HG02970 (cell line): ENCODE results near the gene RABGAP1L.
"Not testable (repeated sequence)": the region's sequence is repeated elsewhere in the genome, so short reads cannot be mapped to it uniquely, and the experiment has no call there.

Experiments
- ATAC-seq: cut with Tn5 transposase; IDR thresholded peaks from one replicate; pipeline ENCODE4 v1.9.1; 2021; ENCODE audit warnings: mild to moderate bottlenecking, moderate library complexity, moderate number of reproducible peaks; ENCODE audit not compliant: unreplicated experiment, low FRiP score

Gene RABGAP1L

DNA sequence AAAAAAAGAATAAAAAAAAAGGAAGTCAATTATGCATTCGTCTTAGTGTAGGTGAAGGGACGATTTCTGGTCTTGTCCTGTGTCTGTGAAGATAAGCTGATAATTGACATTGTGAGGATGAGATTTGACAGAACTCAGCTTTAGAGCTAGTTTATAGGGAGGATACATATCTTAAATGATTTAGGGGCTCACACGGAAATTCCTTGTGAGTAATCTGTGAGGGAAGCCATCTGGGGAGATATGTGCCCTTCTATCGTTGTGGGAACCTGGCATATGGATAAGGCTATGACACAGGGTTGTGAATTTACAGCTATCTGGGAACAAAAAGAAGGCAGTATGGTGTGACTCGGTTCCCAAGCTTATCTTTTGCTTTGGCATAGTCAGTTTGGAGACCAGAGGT, 71.1 kb downstream of the RABGAP1L start:
- ATAC-seq, result no peak

DNA sequence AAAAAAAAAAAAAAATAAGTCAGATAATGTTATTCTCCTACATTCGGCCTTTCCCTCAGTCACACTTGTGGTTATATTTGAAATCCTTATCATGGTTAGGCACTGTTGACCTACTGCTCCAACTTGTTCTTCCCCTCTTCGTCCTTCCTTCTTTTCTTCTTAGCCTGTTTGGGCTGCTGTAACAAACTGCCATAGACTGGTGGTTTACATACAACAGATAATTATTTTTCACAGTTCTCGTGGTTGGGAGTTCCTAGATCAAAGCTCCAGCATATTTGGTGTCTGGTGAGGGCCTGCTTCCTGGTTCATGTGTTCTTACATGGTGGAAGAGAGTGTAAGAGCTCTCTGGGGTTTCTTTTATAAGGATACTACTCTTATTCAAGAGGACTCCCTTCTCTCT, 73.4 kb downstream of the RABGAP1L start:
- no peak for ATAC-seq

DNA sequence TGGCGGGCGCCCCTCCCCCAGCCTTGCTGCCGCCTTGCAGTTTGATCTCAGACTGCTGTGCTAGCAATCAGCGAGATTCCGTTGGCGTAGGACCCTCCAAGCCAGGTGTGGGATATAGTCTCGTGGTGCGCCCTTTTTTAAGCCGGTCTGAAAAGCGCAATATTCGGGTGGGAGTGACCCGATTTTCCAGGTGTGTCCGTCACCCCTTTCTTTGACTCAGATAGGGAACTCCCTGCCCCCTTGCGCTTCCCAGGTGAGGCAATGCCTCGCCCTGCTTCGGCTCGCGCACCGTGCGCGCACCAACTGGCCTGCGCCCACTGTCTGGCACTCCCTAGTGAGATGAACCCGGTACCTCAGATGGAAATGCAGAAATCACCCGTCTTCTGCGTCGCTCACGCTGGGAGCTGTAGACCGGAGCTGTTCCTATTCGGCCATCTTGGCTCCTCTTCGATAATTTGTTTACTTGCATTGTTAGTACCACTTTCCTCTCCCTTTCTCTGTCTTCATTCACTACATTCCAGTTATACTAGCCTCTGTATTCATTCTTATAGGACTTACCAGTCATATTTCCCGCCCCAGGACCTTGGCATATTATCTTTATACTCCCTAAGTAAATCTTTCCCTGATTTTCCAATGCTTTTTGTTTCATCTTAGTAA, 79.7 kb downstream of the RABGAP1L start:
- not testable (repeated sequence) for ATAC-seq

DNA sequence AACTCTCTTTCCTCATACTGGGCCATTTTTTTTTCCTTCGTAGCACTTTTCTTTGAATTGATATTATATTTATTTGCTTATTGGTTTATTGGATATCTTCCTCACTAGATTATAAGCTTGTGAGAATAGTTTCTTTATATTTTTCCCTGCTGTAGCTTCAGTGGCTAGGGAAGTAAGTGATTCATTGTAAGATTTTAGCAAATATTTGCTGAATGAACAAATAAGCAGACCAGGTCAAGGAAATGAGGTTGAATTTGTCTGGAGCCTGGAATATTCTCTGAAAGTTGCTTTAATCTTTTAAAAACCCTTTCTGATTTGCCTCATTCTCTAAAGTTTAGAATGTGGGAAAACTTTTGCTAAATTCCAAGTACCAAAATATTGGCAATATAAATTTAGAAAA, 80.2 kb downstream of the RABGAP1L start:
- no peak for ATAC-seq

DNA sequence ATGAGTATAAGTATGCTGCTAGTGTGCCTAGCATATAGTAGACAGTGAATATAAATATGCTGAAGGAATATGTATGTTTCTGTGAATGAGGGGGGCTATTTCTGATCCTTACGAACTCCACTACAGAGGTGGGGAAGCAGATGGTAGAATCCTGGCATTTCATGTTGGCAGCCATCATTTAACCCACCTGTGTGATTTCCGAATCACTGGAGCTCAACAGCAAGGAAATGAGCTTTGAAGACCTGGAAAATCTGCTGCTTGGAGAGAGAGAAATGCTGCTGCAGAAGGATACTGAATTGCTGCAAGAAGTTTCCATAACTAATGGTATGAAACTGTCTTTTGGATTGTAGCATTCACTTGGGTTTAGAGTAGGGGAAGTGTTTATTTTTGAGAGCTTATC, 83.5 kb downstream of the RABGAP1L start:
- no peak for ATAC-seq

DNA sequence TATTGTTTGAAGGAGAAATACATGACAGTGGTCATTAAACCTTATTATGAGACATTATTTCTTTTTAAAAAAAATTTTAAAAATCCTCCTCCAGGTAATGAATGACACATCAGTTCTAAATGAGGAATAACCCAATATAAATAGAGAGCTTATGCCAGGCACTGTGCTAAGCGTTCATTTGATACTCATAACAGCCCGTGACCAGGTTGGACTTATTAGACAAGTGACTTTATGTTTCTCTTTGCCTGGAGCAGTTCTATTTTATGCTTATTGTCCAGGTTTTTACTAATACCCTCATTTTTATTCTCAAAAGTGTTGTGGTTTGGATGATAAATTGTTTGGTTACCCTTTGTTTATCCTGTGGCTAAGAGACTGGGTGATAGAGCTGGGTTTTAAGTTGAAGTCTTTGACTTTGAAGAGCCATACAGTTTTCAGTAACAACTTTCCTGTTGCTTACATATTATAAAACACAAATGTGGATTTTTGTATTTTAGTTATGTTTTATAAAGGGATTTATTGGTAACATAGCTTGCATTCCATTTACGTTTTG, 84.2 kb downstream of the RABGAP1L start:
- no peak for ATAC-seq

DNA sequence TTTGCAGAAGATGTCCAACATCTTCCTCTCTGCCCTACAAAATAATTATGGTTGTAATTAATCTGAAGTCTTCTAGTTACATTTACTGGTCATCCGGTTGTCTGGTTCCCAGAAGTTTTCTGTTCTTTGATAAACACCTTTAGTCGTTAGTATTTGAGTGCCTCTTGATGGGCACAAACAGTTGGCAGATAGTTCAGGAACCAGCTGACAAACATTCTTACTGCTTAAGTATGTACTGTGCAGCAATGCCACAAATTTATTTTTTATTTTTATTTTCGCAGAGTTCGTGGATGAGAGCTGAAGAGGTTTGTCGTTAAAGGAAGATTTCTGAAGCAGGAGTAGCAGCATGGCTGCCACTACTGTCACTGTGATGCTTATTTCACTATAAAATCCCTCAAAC, 84.7 kb downstream of the RABGAP1L start:
- no peak for ATAC-seq

DNA sequence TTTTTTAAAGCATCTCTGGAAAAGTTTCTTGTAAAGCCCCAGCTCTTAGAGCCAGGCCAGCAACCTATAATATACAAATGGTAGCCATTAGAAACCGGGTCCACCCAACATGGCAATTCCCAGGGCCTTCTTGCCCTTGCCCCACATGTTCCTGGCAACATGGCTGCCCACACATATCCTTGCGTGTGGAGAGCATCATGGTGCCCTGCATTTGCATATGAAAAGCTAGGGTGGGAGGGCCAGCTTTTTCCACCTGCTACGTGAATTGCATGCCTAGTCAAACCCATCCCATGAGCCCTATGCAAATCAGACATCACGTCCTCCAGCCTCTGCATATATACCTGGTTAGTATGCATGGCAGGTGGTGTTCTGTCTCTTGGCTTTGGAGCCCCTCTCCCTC, 88.2 kb downstream of the RABGAP1L start:
- ATAC-seq, result no peak

DNA sequence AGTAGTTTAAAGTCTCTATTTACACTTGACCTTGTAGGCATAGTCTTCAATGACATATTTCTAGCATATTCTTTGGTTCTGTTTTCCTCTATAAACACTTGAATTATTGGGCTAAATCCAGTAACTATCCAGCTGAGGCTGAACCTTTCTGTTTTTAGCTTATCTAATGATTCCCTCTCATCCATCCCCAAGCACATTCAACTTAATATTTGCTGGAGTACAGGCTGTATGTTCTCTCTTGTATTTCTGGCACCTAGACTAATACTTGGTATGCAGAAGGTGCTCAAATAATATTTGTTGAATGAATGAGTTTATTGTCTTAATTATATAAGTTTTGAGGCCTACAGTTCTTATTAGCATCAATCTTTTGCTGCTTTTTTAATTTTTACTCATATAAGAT, 88.7 kb downstream of the RABGAP1L start:
- ATAC-seq, result no peak

DNA sequence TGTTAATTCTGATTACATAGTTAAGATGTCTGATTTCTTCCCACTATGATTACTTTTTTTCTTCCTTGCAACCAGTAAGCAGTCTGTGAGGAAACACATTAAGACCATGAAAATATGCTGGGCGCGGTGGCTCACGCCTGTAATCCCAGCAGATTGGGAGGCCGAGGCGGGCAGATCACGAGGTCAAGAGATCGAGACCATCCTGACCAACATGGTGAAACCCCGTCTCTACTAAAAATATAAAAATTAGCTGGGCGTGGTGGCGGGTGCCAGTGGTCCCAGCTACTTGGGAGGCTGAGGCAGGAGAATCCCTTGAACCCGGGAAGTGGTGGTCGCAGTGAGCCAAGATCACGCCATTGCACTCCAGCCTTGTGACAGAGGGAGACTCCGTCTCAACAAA, 97.1 kb downstream of the RABGAP1L start:
- ATAC-seq, result not testable (repeated sequence)

DNA sequence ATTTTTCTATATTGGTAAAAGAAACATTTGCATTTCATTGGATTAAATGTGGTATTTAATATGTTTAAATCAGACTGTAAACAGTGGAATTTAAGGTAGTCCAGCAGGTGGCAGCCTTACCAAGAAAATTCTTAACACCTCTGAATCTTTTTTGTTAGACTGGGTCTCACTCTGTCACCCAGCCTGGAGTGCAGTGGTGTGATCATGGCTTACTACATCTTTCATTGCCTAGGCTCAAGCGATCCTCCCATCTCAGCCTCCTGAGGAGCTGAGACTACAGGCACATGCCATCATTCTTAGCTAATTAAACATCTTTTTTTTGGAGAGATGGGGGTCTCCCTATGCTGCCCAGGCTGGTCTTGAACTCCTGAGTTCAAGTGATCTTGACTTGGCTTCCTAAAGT, 98.8 kb downstream of the RABGAP1L start:
- ATAC-seq, result no peak

DNA sequence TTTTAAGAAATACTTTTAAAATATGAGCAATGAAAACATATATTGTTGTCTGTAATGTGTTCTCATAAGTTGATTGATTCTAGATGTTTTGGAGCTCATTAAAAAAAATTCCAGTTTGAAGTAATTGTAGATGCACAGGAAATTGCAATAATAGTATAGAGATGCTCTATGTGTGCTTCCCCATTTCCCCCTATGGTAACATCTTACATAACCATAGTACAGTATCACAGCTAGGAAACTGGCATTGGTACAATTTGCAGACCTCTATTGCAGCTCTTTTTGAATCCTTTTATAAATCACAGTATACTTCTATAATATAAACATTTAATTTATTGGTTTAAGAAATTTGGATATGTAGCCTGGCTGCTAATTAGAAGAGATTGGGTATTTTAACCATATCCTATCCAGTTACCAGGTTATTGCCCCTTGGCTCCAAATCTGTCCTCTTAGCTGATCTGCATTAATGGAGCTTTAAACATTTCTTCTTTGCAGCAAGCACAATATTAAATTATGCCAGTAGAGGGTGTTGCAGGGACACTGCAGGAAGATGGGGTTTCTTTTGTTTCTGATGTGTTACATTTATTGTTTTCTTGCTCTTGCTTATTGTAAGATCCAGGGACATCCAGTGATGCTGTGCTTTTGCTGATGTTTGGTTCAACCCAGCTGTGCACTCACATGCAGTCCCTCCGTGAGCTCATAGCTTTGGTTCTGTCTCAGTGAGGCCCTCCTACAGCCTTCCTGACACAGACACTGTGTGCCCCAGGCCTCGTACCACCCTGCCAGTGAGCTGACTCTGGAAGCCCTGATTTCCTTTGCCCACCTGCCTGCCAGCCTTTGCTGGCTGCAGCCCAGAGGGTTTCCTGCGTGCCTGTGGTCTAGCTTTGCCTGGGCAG, 103.3 kb downstream of the RABGAP1L start:
- ATAC-seq, result no peak

DNA sequence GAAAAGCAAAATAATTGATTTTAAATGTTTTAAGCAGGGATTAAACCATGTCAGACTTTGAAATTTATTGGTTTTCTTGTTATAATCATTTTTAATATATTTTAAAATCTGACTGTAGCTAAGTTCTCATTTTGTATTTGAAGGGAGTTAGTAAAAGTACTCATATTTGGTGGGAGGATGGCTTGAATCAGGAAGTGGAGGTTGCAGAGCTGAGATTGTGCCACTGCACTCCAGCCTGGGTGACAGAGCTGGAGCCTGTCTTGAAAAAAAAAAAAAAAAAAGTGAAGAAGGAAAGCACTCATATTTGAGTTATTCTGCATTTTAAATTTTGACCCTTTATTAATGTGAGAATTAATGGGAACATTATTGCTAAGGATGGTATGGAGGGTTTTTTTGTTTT, 106.0 kb downstream of the RABGAP1L start:
- ATAC-seq, result no peak

DNA sequence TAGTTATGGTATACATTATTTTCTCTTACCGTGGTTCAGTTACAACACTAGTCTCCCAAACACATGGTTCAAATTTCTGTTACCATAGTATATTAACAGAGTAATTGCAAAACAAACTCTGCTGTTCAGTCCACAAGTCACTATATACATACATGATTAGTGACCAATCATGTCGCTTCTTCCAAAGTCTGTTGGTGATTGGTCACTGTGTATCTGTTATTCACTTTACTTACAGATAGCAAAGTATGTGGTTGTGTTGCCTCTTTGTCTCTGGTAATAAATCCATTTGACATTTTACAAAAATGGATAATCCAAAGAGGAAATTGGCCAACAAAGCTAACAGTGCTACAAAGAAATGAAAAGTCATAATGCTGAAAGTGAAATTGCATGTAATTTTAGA, 107.2 kb downstream of the RABGAP1L start:
- no peak for ATAC-seq

DNA sequence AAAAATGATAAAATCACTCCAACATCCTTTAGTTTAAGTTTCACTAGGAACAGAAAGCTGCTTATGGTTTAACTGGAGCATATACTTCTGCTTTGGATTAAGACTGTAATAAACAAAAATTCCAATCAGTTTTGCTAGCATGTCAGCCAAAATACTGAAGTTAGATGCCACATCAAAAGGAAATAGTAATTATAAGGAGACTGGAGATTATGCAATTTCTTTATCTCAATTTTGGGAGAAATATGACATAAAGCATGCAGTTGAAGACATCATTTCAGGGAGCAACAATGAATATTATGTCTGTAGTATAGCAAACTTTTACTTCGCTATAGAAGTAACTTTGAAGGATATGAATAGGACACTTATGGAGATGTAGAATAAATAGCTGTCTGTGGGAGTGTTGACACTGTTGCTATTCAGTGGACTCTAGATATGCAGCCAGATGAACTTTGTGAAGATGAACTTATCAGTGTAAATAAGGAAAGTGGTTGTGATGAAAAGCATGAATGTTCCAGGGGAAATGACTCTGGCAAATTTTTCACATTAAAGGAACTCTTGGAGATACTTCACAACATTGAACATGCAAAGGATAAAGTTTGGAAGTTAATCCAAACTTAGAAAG, 107.8 kb downstream of the RABGAP1L start:
- no peak for ATAC-seq

DNA sequence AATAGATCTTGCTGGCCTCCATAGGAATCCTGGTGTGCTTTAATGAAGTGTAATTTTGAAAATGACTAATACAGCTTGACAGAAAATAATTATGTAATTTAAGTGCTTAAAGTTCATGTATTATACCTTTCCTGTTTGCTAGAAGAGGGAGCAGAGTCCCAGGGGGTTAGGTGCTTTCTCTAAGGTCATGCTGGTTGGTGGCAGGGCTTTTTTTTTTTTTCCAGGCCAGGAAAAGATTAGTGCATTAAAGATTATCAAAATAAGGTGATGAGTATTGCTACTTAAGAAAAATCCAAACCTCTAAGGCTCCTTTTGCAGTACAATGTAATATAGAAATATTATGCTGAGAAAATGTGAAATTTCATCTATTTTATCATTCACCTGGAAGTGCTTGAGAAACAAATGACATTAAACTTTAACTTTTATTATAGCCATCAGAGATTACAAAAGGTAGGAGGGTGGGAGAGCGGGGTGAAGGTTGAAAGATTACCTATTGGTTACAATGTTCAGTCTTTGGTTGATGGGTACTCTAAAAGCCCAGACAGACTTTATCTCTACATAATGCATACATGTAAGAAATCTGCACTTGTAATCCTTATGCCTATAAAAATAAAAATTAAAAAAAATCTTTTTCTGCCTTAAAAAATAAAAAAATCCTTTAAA, 110.8 kb downstream of the RABGAP1L start:
- no peak for ATAC-seq

DNA sequence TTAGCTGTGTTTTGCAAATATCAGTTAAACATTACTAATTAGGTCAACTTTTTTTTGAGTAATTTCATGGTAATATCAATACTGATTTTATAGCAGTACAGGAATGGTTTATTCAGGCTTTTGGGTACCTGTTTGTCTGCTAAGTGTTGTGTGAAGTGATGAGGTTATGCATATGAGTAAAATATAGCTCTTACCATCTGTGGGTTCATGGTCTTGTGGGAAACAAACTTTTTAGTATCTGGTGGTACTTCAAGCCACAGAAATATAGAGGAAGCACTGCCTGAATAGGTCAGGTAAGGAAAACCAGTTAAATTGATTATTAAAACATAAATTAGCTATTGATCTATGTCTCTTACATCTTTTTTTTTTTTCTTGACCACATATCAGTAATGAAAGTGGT, 113.9 kb downstream of the RABGAP1L start:
- no peak for ATAC-seq

DNA sequence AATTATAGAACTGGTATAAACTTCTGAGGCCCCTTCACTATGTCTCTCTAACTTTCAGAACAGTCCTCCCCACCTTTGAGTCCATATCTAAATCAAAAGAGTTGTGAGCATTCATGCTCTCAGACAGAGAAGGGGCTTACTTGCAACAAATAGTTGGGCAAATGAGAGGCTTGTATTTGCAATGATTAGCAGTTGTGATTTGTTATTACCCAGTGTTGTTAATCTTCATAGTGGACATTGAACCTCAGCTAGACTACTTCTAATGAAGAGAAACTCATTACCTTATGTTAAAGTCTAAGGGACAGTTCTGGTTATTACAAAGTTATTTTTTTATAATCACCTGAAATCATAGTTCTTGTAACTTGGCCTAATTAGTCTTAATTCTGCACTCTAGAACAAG, 114.5 kb downstream of the RABGAP1L start:
- ATAC-seq, result no peak

DNA sequence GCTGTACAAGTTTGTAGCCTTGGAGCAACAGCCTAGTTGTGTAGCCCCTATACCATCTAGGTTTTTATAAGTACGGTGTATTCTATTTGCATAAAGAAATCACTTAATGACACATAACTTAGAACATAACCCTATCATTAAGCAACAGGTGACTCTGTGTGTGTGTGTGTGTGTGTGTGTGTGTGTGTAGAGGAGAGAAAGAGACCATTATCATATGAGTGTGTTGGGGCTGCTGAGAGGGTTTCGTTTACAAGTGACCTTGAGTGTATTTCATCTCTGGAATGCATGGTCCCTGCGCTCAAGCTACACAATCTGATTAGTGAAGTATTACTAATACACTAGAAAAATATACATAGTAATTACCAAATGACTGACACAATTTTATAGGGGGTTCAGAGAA, 115.1 kb downstream of the RABGAP1L start:
- ATAC-seq, result no peak

DNA sequence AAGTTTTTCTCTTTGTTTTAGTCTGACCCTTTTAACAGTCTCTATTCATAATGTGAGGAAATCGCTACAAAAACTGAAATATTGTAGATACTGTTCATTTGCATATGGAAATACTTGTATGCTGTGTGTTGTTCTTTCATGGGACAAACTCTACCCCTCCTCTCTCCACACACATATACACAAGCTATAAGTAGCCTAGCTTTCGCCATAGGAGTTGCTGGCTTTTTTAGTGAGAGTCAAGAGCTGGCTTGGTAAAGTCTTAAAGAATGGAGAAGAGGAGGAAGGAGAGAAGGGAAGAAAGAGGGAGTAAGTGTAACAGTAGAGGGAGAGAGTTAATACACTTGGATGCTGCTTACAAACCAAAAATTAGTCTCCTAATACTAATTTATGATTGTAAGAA, 115.6 kb downstream of the RABGAP1L start:
- no peak for ATAC-seq

DNA sequence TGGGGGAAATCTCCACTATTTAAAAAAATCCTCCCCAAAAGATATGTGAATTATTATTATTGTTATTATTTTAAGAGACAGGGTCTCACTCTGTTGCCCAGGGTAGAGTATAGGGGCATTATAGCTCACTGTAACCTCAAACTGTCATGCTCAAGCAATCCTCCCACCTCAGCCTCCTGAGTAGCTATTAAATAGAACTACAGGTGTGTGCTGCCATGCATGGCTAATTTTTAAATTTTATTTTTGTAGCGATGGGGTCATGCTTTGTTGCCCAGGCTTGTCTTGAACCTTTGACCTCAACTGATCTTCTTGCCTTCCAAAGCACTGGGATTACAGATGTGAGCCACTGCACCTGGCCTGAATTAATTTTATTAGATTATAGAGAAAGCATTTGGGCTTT, 116.8 kb downstream of the RABGAP1L start:
- no peak for ATAC-seq
